ENCODE measurements around the gene SLC2A9. TPM values are rescaled to one million over a fixed set of nuclear protein-coding genes. Genes with fewer than 3 reads are reported as not detected.

The SLC2A9 gene
- total and polyA plus RNA-seq, 8 donors = 2.2 to 19.0 (median 4.3) TPM

- intact Hi-C loops (cut with DNase I) = no loop called here
- peaks cover 0 to under 1% of the 10 kb centered on the region in 2 donors for H3K9me3 ChIP-seq
- TF ChIP-seq CTCF (IDR thresholded peaks at IDR 0.05) = no peak
- no peaks in the 10 kb centered on the region for H3K4me1 ChIP-seq
- ATAC-seq (no peak), DNase-seq (no peak)
- no peaks in the 10 kb centered on the region for H3K36me3 ChIP-seq
- no peak overlapping the region for H3K27ac ChIP-seq
- H3K4me3 ChIP-seq = no peak overlapping the region
- no peaks in the 10 kb centered on the region for H3K27me3 ChIP-seq
Measured at GRCh38 chr4:9847968-9848748, 173.1 kb downstream of the SLC2A9 start.

GRCh38 chr4:9845791-9846493 lies 175.4 kb downstream of the SLC2A9 start:
- Histone ChIP-seq H3K27me3 (no peaks in the 10 kb centered on the region), H3K9me3 (peaks cover 0 to 12% of the 10 kb centered on the region in 2 donors), H3K4me3 (no peak overlapping the region), H3K36me3 (no peaks in the 10 kb centered on the region), H3K27ac (no peak overlapping the region), H3K4me1 (no peaks in the 10 kb centered on the region)
- ATAC-seq = no peak
- DNase-seq = no peak
- no peak for TF ChIP-seq CTCF (IDR thresholded peaks at IDR 0.05)
- intact Hi-C loops (cut with DNase I) = no loop called here

GRCh38 chr4:9841072-9841471 lies 180.2 kb downstream of the SLC2A9 start:
- ATAC-seq (no peak), DNase-seq (no peak)
- intact Hi-C loops (cut with DNase I) = no loop called here

GRCh38 chr4:9835430-9835829 lies 185.9 kb downstream of the SLC2A9 start:
- TF ChIP-seq CTCF (IDR thresholded peaks at IDR 0.05) = no peak
- H3K4me3 ChIP-seq = no peak overlapping the region
- no peak for DNase-seq
- no peaks in the 10 kb centered on the region for H3K36me3 ChIP-seq
- peaks cover 0 to 18% of the 10 kb centered on the region in 2 donors for H3K9me3 ChIP-seq
- no peak for ATAC-seq
- H3K27me3 ChIP-seq = no peaks in the 10 kb centered on the region
- intact Hi-C loops (cut with DNase I) = no loop called here
- no peaks in the 10 kb centered on the region for H3K4me1 ChIP-seq
- H3K27ac ChIP-seq = no peak overlapping the region

More at GRCh38 chr4:9841072-9841471, 180.2 kb downstream of the SLC2A9 start:
- H3K36me3 ChIP-seq = no peaks in the 10 kb centered on the region
- peaks cover 0 to 34% of the 10 kb centered on the region in 2 donors for H3K9me3 ChIP-seq
- H3K27ac ChIP-seq = no peak overlapping the region
- no peak for TF ChIP-seq CTCF (IDR thresholded peaks at IDR 0.05)
- H3K4me3 ChIP-seq = no peak overlapping the region
- no peaks in the 10 kb centered on the region for H3K27me3 ChIP-seq
- H3K4me1 ChIP-seq = no peaks in the 10 kb centered on the region

- H3K4me1 ChIP-seq = no peaks in the 10 kb centered on the region
- no peaks in the 10 kb centered on the region for H3K27me3 ChIP-seq
- H3K36me3 ChIP-seq = no peaks in the 10 kb centered on the region
- H3K9me3 ChIP-seq = peaks cover 0 to 3% of the 10 kb centered on the region in 2 donors
- intact Hi-C loops (cut with DNase I) = no loop called here
- TF ChIP-seq CTCF (IDR thresholded peaks at IDR 0.05) = no peak
- no peak overlapping the region for H3K4me3 ChIP-seq
- DNase-seq (no peak), ATAC-seq (no peak)
- H3K27ac ChIP-seq = no peak overlapping the region
Measured at GRCh38 chr4:9833421-9833820, 187.9 kb downstream of the SLC2A9 start.

Data from left lung (tissue), 10 donors.